Hematopoietic multipotent progenitor cell treated with erythropoietin and hydrocortisone succinate and interleukin-3 and kit ligand, for 4 days (in vitro differentiated cells): ENCODE results near the gene TFPI.

Experiments
- DNase-seq: peaks from one replicate; pipeline ENCODE4 v3.0.0-alpha.2; 2015

Gene TFPI

GRCh38 chr2:187503700-187504099 is 50.5 kb downstream of the TFPI start:
- DNase-seq, result no peak

GRCh38 chr2:187502467-187502866 is 51.8 kb downstream of the TFPI start:
- DNase-seq, result peak; percentile 20

GRCh38 chr2:187500585-187501359 is 53.5 kb downstream of the TFPI start:
- DNase-seq, result peak; percentile 59

- DNase-seq, result peak; percentile 86
Observed at GRCh38 chr2:187499941-187500532, 54.2 kb downstream of the TFPI start.

GRCh38 chr2:187497858-187498463 is 56.3 kb downstream of the TFPI start:
- DNase-seq, result peak; percentile 50

- no peak for DNase-seq
Observed at GRCh38 chr2:187497140-187497539, 57.1 kb downstream of the TFPI start.

GRCh38 chr2:187495324-187495723 is 58.9 kb downstream of the TFPI start:
- DNase-seq, result no peak

GRCh38 chr2:187493877-187494568 is 60.2 kb downstream of the TFPI start:
- DNase-seq, result peak; percentile 53

GRCh38 chr2:187493180-187493579 is 61.1 kb downstream of the TFPI start:
- DNase-seq, result no peak

GRCh38 chr2:187486241-187486640 is 68.0 kb downstream of the TFPI start:
- DNase-seq, result no peak

- DNase-seq, result no peak
Observed at GRCh38 chr2:187485523-187485922, 68.7 kb downstream of the TFPI start.

- DNase-seq, result no peak
Observed at GRCh38 chr2:187483537-187483936, 70.7 kb downstream of the TFPI start.

GRCh38 chr2:187482796-187483195 is 71.4 kb downstream of the TFPI start:
- no peak for DNase-seq

- no peak for DNase-seq
Observed at GRCh38 chr2:187481543-187481942, 72.7 kb downstream of the TFPI start.

- peak; percentile 14 for DNase-seq
Observed at GRCh38 chr2:187478719-187479118, 75.5 kb downstream of the TFPI start.

GRCh38 chr2:187477051-187477450 is 77.2 kb downstream of the TFPI start:
- DNase-seq, result no peak

- DNase-seq, result peak; percentile 72
Observed at GRCh38 chr2:187475499-187476248, 78.6 kb downstream of the TFPI start.

- no peak for DNase-seq
Observed at GRCh38 chr2:187470698-187471097, 83.5 kb downstream of the TFPI start.

- DNase-seq, result no peak
Observed at GRCh38 chr2:187469538-187469937, 84.7 kb downstream of the TFPI start.

GRCh38 chr2:187468262-187468661 is 86.0 kb downstream of the TFPI start:
- DNase-seq, result no peak

- no peak for DNase-seq
Observed at GRCh38 chr2:187466129-187466792, 88.0 kb downstream of the TFPI start.

GRCh38 chr2:187462839-187463238 is 91.4 kb downstream of the TFPI start:
- no peak for DNase-seq
